Gastrocnemius medialis (tissue), 4 donors: ENCODE data around the gene PLA2G5.

Experiments used
- POLR2A ChIP-seq, 2 donors: fragments of 450-650 bp; IDR thresholded peaks; one replicate each; pipeline ENCODE4 v1.6.1; 2017; ENCODE audit warnings: antibody characterized with exemption in 2 of 2, mild to moderate bottlenecking in 2 of 2, moderate library complexity in 2 of 2
- TF ChIP-seq, protein P1 (sequence below), 5 experiments: fragments of 450-650 bp in 3 of 5; fragments of 200-600 bp in 2 of 5; sonication (generic) in 2 of 5; IDR thresholded peaks in 4 of 5; conservative IDR thresholded peaks in 1 of 5; 1 replicate in 4 of 5; 2 replicates in 1 of 5; pipeline ENCODE4 v1.5.1; 2016 to 2019; ENCODE audit warnings: antibody characterized with exemption in 5 of 5, mild to moderate bottlenecking in 3 of 5, moderate library complexity in 3 of 5

DNA sequence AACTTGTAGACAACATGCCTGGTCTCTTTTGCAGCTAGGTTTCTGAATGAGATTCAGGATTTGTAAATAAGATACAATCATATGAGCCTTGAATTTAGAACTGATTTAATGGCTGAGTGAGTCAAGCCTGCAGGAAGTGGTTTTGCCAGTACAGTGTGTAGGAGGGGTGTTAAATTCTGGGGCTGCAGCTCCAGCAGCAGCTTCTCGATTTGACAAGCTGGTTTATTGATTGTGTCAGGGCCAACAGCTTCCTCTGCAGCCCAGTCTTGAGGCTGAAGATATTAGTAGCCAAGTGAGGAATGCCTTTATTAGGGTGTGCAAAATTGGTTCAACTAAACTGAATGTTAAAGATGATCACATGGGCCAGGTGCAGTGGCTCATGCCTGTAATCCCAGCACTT lies 11.5 kb upstream of the PLA2G5 start:
- TF ChIP-seq, protein P1, sequence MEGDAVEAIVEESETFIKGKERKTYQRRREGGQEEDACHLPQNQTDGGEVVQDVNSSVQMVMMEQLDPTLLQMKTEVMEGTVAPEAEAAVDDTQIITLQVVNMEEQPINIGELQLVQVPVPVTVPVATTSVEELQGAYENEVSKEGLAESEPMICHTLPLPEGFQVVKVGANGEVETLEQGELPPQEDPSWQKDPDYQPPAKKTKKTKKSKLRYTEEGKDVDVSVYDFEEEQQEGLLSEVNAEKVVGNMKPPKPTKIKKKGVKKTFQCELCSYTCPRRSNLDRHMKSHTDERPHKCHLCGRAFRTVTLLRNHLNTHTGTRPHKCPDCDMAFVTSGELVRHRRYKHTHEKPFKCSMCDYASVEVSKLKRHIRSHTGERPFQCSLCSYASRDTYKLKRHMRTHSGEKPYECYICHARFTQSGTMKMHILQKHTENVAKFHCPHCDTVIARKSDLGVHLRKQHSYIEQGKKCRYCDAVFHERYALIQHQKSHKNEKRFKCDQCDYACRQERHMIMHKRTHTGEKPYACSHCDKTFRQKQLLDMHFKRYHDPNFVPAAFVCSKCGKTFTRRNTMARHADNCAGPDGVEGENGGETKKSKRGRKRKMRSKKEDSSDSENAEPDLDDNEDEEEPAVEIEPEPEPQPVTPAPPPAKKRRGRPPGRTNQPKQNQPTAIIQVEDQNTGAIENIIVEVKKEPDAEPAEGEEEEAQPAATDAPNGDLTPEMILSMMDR (IDR thresholded peaks at IDR 0.05 in 4 of 5, conservative IDR thresholded peaks at IDR 0.05 in 1 of 5), result no peak
- TF ChIP-seq POLR2A (IDR thresholded peaks at IDR 0.05), result no peak
